ENCODE measurements around the gene TBX4.
"Not testable (repeated sequence)": the region's sequence is repeated elsewhere in the genome, so short reads cannot be mapped to it uniquely, and the experiment has no call there.

Gene TBX4

DNA sequence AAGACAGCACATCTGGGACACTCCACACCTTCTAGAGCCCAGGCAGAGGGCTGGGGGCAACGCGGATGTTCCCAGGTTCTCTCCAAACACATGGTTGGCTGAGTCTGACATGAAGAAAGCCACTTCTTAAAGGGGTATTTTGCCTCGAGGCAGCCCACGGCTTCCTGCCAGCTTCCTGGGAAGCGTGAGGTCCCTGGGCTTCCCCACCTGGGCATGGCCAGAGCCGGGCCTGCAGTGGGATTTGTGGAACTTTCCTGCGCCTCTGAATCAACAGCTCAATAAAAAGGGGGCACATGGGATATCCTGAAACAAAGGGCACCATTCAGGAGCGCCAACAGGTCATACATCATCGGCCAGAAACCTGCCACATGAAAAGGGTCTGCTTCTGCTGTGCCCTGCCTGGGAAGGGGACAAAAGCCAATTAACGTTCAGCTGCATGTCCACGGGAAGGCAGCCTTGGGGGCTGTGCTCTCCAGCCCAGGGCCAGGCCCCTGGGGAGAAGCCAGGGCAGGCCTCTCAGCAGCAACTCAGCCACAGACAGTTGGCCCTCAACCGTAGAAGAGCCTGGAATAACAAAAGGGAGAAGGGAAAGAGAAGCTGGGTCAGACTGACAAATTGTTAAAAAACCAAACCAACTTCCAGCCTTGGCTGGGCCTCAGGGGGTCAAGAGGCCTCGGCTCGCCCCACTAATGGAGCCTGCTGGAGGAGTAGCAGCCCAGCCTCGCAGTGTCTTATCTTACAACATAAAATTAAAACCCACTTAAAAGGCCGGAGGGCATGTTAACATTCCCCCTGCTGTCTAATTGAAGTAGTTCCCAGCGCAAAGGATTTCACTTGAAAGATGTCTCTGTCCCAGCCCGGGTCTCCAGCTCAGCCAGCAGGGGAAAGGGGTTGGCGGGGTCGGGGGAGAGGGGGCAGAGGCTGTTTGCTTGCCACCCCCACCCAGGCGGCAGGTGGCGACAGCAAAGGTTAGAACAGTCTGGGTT, 34.2 kb downstream of the TBX4 start:
- DNase-seq: no peak

DNA sequence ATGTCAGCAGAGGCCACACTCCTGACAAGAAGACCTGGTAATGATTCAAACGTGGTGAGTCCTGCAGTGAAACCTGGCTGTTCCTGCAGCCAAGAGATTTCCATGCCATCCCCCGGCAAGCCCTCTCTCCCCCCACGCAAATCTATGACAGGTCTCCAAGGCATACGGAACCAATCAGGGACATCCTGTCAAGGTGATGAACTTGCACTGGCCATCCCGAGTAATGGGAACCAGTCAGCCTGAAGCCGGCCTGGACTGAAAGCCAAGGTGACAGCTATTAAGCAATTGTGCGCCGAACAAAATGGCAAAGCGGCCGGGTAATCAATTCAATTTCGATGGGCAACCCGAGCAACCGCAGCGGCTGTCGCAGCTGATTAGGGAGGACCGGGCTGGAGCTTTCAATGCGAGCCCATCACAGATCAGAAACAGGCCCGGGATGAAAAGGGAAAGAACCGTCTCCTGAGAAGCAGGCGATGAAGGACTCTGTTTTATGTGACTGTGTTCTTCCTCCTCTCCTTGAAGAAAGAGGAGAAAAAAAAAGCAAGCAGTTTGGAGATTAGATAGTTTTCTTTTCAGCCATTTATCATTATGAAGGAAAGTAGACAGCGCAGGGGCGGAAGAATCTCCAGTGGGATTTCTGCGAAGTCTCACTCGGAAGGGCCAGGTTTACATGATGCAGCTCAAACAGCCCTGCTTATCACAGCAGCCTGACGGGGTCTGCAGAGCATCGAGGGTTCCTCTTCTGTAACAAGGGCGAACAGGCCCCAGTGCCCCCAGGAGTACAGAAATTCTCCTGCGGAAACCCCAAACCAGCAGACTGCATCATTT, 35.2 kb downstream of the TBX4 start:
- DNase-seq: no peak

DNA sequence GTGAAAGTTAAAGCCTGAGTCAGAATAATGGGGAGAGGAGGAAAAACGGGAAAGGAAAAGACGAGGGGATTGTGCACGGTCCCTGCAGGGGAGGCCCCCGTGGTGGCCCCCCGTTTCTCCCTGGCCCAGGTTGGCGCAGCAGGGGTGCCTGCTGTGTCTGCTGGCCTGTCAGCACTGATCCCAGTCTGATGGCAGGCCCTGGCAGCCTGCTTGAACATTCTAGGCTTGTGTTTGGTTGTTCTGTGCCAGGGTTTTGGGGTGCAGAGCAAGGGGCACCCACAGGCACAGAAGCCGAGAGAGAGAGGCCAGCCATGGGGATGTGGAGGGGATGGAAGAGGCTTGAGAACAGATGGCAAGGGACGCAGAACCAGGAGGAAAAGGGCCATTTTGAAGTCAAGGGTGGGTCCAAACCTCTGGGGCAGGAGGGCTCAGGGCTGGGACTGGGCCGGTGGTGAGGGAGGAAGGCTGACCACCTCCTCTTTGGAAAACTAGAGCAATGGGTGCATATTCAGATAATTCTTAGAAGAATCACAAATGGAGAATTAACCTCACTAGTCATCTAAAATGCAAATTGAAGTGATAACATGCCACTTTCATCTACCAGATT, 35.9 kb downstream of the TBX4 start:
- no peak for DNase-seq

GRCh38 chr17:61488878-61489718, 36.9 kb downstream of the TBX4 start:
- DNase-seq: no peak

- DNase-seq: no peak
Measured at GRCh38 chr17:61489719-61490490, 37.7 kb downstream of the TBX4 start.

DNA sequence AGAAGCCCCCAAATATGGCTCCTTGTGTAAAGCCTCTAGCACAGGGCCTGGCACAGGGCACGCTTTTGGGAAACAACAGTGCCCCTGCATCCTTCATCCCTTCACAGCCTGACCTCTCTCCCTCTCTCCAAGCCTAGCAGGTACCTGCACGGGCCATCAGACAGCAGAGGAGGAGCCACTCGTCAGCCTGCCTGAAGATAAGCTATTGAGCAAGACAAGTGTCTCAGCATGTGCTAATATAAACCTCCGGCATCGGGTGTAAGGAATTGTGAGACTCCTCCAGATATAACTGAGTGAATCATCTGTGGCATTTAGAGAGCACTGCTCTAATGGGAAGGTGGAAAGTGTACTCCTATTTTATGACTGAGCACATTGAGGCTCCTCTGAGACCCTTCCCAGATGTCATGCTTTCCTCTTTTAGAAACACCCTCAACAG, 38.3 kb downstream of the TBX4 start:
- DNase-seq: no peak

DNA sequence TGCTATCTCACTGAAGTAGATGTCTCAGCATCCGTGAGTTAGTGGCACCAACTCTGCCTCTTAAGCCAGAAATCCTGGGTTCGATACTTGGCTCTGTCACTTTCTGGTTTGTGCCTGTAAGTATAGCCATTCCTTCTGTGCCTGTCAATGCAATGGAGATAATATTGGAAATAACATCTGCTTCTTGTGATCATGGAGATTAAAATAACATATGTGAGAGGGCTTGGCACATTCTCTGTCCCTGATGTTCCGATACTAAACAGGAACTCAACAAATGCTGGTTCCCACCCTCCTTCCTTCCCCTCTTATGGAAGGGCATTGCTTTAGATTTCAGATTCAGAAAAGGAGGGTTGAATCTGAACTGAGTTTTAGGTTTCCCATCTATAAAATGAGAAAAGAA, 39.8 kb downstream of the TBX4 start:
- DNase-seq: no peak

GRCh38 chr17:61492759-61493526, 40.7 kb downstream of the TBX4 start:
- no peak for DNase-seq

- not testable (repeated sequence) for DNase-seq
Measured at GRCh38 chr17:61493830-61494324, 41.7 kb downstream of the TBX4 start.

GRCh38 chr17:61494325-61495160, 42.3 kb downstream of the TBX4 start:
- no peak for DNase-seq

DNA sequence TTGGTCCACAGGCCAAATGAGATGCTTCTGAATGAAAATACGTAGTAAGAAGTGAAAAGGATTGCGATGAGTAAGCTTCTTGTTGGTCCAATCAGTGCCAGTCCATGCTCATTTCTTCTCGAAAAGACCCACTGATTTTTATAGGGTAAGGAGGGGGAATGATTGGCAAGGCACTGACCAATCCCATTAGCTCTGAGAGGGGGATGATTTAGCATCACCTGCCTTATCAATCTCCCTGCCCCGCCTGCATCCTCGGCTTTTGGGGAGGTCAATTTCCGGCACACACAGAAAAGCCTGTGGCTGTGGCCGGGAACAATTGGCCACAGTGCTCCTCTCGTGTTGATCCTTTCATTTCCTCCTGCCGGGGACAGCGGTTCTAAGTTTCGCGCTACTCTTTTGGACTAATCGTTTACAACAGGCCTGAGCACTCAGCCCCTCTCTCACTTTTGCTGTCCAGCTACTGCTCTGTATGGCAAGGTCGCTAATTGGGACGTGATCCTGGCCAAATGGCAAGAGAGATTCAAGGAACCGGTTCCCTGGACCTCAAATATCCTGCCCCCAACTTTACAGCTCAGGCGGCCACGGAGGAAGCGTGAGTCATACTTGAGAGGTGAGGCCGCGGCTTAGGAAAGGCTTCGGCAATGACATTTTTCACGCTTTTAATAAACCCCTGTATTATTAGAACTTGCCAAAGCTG, 43.1 kb downstream of the TBX4 start:
- DNase-seq: no peak

DNA sequence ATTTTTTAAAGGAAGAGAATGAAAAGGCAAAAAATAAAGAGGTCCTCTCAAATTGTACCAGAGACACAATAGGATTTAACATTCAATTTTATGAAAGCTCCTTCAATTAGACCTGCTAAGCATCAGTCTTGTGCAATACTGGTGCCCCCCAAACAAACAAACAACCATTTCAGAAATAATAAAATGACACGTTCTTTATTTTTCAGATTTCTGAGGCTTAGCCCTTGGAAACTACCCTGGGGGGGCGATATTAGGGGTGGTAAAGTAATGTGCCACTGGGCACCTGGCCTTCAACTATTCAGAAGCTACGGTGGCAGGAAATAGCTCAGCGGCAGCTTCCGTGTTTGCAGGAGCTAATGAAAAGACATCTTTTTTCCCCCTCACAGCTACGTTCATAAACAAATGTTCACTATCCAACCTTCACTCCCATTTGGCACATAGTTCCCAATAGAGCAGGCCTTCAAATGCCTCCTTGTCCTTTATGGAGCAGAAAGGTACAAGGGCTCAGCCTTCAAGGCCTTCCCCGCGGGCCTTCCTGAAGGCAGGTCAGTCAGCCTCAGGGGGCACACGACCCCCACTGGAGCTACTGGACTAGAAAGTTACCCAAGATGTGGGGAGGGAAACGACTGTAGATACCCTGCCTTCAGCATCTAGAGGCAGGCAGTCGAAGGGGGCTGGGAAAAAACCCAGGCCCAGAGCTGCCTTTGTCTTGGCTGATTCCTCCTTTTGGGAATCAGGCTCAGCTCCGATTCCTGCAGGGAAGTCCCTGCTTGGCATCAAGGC, 44.1 kb downstream of the TBX4 start:
- DNase-seq: no peak

- DNase-seq: peak; percentile 0
Measured at GRCh38 chr17:61496957-61497653, 44.9 kb downstream of the TBX4 start.

DNA sequence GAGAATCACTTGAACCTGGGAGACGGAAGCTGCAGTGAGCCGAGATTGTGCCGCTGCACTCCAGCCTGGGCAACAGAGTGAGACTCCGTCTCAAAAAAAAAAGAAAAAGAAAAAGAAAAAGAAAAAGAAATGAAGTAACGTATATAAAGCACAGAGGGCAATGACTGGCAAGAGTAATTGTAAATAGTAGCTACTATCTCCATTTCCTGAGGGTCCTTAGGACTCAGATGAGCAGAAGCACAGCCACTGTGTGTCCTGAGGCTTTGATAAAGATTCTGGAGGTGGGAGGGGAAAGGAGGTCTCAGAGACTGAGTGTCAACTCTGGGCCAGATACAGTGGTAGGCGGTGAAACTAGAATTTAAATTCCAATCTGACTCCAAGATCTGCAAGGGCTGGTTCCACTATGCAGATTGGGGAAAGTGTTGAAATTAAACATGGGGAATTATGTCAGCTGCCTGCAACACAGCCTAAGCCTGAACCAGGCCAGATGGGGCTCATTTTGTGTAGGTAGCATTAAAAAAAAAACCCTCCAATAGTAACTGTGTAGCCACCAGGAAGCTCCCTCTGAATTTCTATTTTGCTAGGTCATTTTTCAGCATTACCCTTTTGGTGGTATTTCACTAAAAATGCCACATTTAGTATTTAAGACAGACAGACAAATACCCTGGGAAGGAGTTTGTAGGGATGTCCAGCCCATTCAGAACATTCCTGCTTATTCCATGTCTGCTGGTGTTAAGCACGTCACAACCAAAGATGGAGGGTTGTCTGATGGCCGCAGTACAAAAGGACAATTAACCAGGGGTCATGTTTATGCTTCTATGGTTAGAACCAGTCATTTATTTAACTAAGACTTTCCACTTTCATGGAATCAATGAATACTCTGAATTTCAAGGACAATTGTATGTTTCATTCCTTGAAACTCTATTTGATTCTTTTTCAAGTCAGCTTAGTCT, 46.1 kb downstream of the TBX4 start:
- DNase-seq: peak; percentile 0

- peak; percentile 1 for DNase-seq
Measured at GRCh38 chr17:61499632-61500031, 47.4 kb downstream of the TBX4 start.

DNA sequence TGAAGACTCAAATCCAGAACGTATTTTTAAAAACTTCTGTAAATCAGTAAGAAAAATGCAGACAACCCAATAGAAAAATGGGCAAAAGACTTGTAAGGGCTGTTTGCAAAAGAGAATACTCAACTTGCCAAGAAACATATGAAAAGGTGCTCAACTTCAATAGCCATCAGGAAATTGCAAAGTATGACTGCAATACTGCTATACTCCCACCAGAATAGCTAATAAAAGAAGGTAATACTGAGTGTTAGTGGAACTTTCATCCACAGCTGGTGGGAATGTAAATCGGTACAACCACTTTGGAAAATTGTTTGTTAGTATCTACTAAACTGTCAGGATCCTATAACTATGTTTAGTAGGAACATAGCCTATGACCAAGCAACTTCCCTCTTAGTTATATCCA, 48.1 kb downstream of the TBX4 start:
- DNase-seq: peak; percentile 1

All from RPMI8226 (cell line).